DMS 273 treated with DMSO at 0.1 percent for 48 hours (cell line): Measurements from ENCODE around the gene MYL10.
A peak's percentile ranks its signal among the peaks of the same experiment; 100 is the strongest.
"Not testable (repeated sequence)": the region's sequence is repeated elsewhere in the genome, so short reads cannot be mapped to it uniquely, and the experiment has no call there.

ENCODE experiments used
- DNase-seq: peaks from one replicate; lab custom pipeline; 2025; lab: John Stamatoyannopoulos, UW

The MYL10 gene

GRCh38 chr7:101650579-101651081 lies 21.5 kb upstream of the MYL10 start:
- DNase-seq, result no peak

- not testable (repeated sequence) for DNase-seq
Observed at GRCh38 chr7:101647876-101648275, 18.8 kb upstream of the MYL10 start.

GRCh38 chr7:101645951-101646350 lies 16.9 kb upstream of the MYL10 start:
- DNase-seq, result no peak

- no peak for DNase-seq
Observed at GRCh38 chr7:101644879-101645278, 15.8 kb upstream of the MYL10 start.

- DNase-seq, result not testable (repeated sequence)
Observed at GRCh38 chr7:101639127-101639526, 10.0 kb upstream of the MYL10 start.

GRCh38 chr7:101636822-101637623 lies 7.9 kb upstream of the MYL10 start:
- DNase-seq, result no peak

- no peak for DNase-seq
Observed at GRCh38 chr7:101635484-101635883, 6.4 kb upstream of the MYL10 start.

- no peak for DNase-seq
Observed at GRCh38 chr7:101634196-101634717, 5.2 kb upstream of the MYL10 start.

- no peak for DNase-seq
Observed at GRCh38 chr7:101633511-101633910, 4.4 kb upstream of the MYL10 start.

GRCh38 chr7:101632641-101633040 lies 3.5 kb upstream of the MYL10 start:
- DNase-seq, result no peak

- DNase-seq, result no peak
Observed at GRCh38 chr7:101631224-101631714, 2.2 kb upstream of the MYL10 start.

- DNase-seq, result no peak
Observed at GRCh38 chr7:101630591-101630990, 1.5 kb upstream of the MYL10 start.

- DNase-seq, result peak; percentile 13
Observed at GRCh38 chr7:101628522-101628921, 574 bp downstream of the MYL10 start.

- no peak for DNase-seq
Observed at GRCh38 chr7:101626758-101627157, 2.3 kb downstream of the MYL10 start.

- no peak for DNase-seq
Observed at GRCh38 chr7:101626069-101626671, 2.9 kb downstream of the MYL10 start.

GRCh38 chr7:101625031-101625791 lies 3.9 kb downstream of the MYL10 start:
- DNase-seq, result no peak

- DNase-seq, result no peak
Observed at GRCh38 chr7:101624246-101625001, 4.7 kb downstream of the MYL10 start.

GRCh38 chr7:101622609-101623173 lies 6.4 kb downstream of the MYL10 start:
- DNase-seq, result no peak

GRCh38 chr7:101620991-101621390 lies 8.1 kb downstream of the MYL10 start:
- no peak for DNase-seq

- DNase-seq, result no peak
Observed at GRCh38 chr7:101620395-101620794, 8.7 kb downstream of the MYL10 start.

- DNase-seq, result no peak
Observed at GRCh38 chr7:101618916-101619315, 10.2 kb downstream of the MYL10 start.
